Measurements from ENCODE around the gene SLC17A7. TPM values are rescaled to one million over a fixed set of nuclear protein-coding genes. Genes with fewer than 3 reads are reported as not detected.
A peak's percentile ranks its signal among the peaks of the same experiment; 100 is the strongest.

Gene SLC17A7
- total and polyA plus RNA-seq, 9 of the 15 experiments (the other 6 are each of a cell fraction or from before 2014, with no cell fraction given) = 1.1 to 15.7 (median 2.4) TPM

DNA sequence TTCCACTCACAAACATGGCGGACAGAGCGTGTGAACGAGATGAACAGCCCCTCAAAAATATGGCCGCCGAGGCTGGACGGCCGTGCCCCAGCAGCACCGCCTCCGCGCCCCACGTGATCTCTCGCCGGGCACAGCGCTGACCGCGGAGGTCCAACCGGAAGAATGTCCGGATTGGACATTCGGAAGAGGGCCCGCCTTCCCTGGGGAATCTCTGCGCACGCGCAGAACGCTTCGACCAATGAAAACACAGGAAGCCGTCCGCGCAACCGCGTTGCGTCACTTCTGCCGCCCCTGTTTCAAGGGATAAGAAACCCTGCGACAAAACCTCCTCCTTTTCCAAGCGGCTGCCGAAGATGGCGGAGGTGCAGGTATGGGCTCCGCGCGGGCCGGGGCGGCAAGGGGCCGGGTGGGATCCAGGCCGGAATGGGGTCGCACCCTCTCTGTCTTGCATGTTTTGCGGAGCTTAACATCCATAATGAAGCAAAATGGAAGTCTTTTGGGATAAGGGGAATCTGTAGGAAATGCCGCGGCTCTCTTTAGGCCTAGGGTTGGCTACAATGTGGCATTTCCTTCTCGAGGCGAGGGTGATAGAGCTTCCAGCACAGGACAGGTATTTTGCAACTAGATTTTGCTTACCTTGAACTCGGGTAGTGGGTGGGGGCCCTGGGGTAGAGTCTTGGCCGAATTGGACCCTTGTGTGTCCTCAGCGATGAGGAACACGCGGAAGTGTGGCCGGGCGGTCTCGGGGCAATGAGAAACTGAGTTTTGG, 46.1 kb upstream of the SLC17A7 start, which contains the start of gene RPL13A (continued):
- TF ChIP-seq JUN (IDR thresholded peaks at IDR 0.05; ENCODE audit: borderline replicate concordance, low read depth, low read length) = no peak
- TF ChIP-seq JUN (CRISPR knock-in tag; IDR thresholded peaks at IDR 0.05; ENCODE audit: borderline replicate concordance) = no peak
- TF ChIP-seq ZNF165 (CRISPR knock-in tag; IDR thresholded peaks at IDR 0.05; ENCODE audit: borderline replicate concordance) = no peak
- TF ChIP-seq, protein P1, sequence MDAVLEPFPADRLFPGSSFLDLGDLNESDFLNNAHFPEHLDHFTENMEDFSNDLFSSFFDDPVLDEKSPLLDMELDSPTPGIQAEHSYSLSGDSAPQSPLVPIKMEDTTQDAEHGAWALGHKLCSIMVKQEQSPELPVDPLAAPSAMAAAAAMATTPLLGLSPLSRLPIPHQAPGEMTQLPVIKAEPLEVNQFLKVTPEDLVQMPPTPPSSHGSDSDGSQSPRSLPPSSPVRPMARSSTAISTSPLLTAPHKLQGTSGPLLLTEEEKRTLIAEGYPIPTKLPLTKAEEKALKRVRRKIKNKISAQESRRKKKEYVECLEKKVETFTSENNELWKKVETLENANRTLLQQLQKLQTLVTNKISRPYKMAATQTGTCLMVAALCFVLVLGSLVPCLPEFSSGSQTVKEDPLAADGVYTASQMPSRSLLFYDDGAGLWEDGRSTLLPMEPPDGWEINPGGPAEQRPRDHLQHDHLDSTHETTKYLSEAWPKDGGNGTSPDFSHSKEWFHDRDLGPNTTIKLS (IDR thresholded peaks at IDR 0.05; ENCODE audit: borderline replicate concordance, low read depth) = 0 out of 2 replicates have a peak, but pooled peaks have one; percentile 41
- peak; percentile 99 for TF ChIP-seq NRF1 (conservative IDR thresholded peaks at IDR 0.05 in 1 of 2, IDR thresholded peaks at IDR 0.05 in 1 of 2)
- TF ChIP-seq CBX5 (IDR thresholded peaks at IDR 0.05; ENCODE audit: borderline replicate concordance, low read depth) = no peak
- TF ChIP-seq DPF2 (IDR thresholded peaks at IDR 0.05) = no peak
- no peak for TF ChIP-seq ZBTB1 (CRISPR knock-in tag; IDR thresholded peaks at IDR 0.05; ENCODE audit: borderline replicate concordance, low read depth)
- TF ChIP-seq, protein P2, sequence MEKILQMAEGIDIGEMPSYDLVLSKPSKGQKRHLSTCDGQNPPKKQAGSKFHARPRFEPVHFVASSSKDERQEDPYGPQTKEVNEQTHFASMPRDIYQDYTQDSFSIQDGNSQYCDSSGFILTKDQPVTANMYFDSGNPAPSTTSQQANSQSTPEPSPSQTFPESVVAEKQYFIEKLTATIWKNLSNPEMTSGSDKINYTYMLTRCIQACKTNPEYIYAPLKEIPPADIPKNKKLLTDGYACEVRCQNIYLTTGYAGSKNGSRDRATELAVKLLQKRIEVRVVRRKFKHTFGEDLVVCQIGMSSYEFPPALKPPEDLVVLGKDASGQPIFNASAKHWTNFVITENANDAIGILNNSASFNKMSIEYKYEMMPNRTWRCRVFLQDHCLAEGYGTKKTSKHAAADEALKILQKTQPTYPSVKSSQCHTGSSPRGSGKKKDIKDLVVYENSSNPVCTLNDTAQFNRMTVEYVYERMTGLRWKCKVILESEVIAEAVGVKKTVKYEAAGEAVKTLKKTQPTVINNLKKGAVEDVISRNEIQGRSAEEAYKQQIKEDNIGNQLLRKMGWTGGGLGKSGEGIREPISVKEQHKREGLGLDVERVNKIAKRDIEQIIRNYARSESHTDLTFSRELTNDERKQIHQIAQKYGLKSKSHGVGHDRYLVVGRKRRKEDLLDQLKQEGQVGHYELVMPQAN (IDR thresholded peaks at IDR 0.05; ENCODE audit: borderline replicate concordance) = peak; percentile 76
- TF ChIP-seq, protein P3, sequence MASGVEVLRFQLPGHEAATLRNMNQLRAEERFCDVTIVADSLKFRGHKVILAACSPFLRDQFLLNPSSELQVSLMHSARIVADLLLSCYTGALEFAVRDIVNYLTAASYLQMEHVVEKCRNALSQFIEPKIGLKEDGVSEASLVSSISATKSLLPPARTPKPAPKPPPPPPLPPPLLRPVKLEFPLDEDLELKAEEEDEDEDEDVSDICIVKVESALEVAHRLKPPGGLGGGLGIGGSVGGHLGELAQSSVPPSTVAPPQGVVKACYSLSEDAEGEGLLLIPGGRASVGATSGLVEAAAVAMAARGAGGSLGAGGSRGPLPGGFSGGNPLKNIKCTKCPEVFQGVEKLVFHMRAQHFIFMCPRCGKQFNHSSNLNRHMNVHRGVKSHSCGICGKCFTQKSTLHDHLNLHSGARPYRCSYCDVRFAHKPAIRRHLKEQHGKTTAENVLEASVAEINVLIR (CRISPR knock-in tag; IDR thresholded peaks at IDR 0.05) = peak; percentile 93
- peak; percentile 92 for TF ChIP-seq MTA3 (IDR thresholded peaks at IDR 0.05; ENCODE audit: borderline replicate concordance)
- no peak for TF ChIP-seq ZBED1 (IDR thresholded peaks at IDR 0.05)
- TF ChIP-seq CHD1 (IDR thresholded peaks at IDR 0.05; ENCODE audit: low read length) = peak; percentile 100
- peak; percentile 89 for TF ChIP-seq ZNF644 (tag; IDR thresholded peaks at IDR 0.05; ENCODE audit: low read depth)
- no peak for TF ChIP-seq NFIX (CRISPR knock-in tag; IDR thresholded peaks at IDR 0.05; ENCODE audit: low read depth)
- no peak for TF ChIP-seq MED1 (CRISPR knock-in tag; IDR thresholded peaks at IDR 0.05; ENCODE audit: borderline replicate concordance)
- TF ChIP-seq TARDBP (IDR thresholded peaks at IDR 0.05) = no peak
- peak; percentile 92 for TF ChIP-seq MEIS2 (IDR thresholded peaks at IDR 0.05; ENCODE audit: partially characterized antibody)
- no peak for TF ChIP-seq FIP1L1 (IDR thresholded peaks at IDR 0.05; ENCODE audit: low read depth, low read length, poor library complexity, severe bottlenecking)
- TF ChIP-seq, protein P4, sequence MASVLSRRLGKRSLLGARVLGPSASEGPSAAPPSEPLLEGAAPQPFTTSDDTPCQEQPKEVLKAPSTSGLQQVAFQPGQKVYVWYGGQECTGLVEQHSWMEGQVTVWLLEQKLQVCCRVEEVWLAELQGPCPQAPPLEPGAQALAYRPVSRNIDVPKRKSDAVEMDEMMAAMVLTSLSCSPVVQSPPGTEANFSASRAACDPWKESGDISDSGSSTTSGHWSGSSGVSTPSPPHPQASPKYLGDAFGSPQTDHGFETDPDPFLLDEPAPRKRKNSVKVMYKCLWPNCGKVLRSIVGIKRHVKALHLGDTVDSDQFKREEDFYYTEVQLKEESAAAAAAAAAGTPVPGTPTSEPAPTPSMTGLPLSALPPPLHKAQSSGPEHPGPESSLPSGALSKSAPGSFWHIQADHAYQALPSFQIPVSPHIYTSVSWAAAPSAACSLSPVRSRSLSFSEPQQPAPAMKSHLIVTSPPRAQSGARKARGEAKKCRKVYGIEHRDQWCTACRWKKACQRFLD (CRISPR knock-in tag; IDR thresholded peaks at IDR 0.05) = peak; percentile 89
- TF ChIP-seq, protein P5, sequence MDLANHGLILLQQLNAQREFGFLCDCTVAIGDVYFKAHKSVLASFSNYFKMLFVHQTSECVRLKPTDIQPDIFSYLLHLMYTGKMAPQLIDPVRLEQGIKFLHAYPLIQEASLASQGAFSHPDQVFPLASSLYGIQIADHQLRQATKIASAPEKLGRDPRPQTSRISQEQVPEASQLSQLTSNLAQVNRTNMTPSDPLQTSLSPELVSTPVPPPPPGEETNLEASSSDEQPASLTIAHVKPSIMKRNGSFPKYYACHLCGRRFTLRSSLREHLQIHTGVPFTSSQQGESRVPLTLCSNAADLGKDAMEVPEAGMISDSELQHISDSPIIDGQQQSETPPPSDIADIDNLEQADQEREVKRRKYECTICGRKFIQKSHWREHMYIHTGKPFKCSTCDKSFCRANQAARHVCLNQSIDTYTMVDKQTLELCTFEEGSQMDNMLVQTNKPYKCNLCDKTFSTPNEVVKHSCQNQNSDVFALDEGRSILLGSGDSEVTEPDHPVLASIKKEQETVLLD (IDR thresholded peaks at IDR 0.05) = peak; percentile 99
